GM12878 (cell line): ENCODE measurements around the gene RAP2C. TPM values are rescaled to one million over a fixed set of nuclear protein-coding genes. Genes with fewer than 3 reads are reported as not detected.

Experiments
- ATAC-seq: fragments of 200-7000 bp; cut with Tn5 transposase; 3 replicates; pipeline ENCODE4 v1.9.1; 2020; ENCODE audit warnings: mild to moderate bottlenecking, moderate library complexity
- BruUV-seq: library from RNA; stranded (reverse); fragments of 400-500 nt; replicated peaks from 2 replicates; lab custom pipeline; 2021; lab: Mats Ljungman, UMichigan
- CTCF ChIA-PET: fragments of 300-600 bp; sonication (Branson Sonifier 250); formaldehyde crosslinking; extraction: SDS; loops from one replicate; lab custom pipeline; 2021; ENCODE audit warnings: inconsistent platforms; lab: Yijun Ruan, JAX
- POLR2A ChIA-PET: fragments of 350-600 bp; formaldehyde crosslinking; extraction: SDS; loops from one replicate; lab custom pipeline; 2021; ENCODE audit warnings: inconsistent platforms; lab: Charles Lee
- RAD21 ChIA-PET: fragments of 300-600 bp; sonication (Branson Sonifier 250); formaldehyde crosslinking; loops from one replicate; lab custom pipeline; 2023; ENCODE audit warnings: antibody characterized with exemption; ENCODE audit not compliant: unreplicated experiment; lab: Charles Lee
- SMC1A ChIA-PET: fragments of 300-600 bp; sonication (Branson Sonifier 250); formaldehyde crosslinking; loops from one replicate; lab custom pipeline; 2023; ENCODE audit not compliant: unreplicated experiment, uncharacterized antibody; lab: Charles Lee
- DNase-seq: peaks from one replicate; pipeline ENCODE4 v3.0.0-alpha.2; 2011; ENCODE audit warnings: low read depth, low spot score
- FAIRE-seq: peaks from 3 replicates; lab custom pipeline; 2011; peaks lifted over from hg19 to GRCh38; lab: Jason Lieb, UNC
- H2AFZ ChIP-seq: 2 replicates; pipeline ENCODE4 v1.6.0; 2011; ENCODE audit warnings: low read depth, low read length, control low read depth; ENCODE audit not compliant: control insufficient read depth
- H3K27ac ChIP-seq: 2 replicates; pipeline ENCODE4 v1.5.1; 2011; ENCODE audit warnings: control low read depth; ENCODE audit not compliant: control insufficient read depth, insufficient read depth
- H3K27me3 ChIP-seq, 2 experiments: replicated peaks in 1 of 2; 2 replicates each; pipeline versions ENCODE4 v1.6.0 to v1.6.1; 2011; ENCODE audit warnings: low read length in 1 of 2; ENCODE audit not compliant: control insufficient read depth in 2 of 2, insufficient read depth in 2 of 2
- H3K36me3 ChIP-seq, 2 experiments: 2 replicates each; pipeline ENCODE4 v1.5.1; 2011; ENCODE audit warnings: low read length in 1 of 2; ENCODE audit not compliant: control insufficient read depth in 2 of 2, insufficient read depth in 2 of 2
- H3K4me1 ChIP-seq: 2 replicates; pipeline ENCODE4 v1.6.1; 2011; ENCODE audit warnings: mild to moderate bottlenecking, low read length, moderate library complexity, mixed read lengths; ENCODE audit not compliant: control insufficient read depth, insufficient read depth
- H3K4me2 ChIP-seq: 2 replicates; pipeline ENCODE4 v1.6.0; 2011; ENCODE audit warnings: control low read depth; ENCODE audit not compliant: control insufficient read depth, insufficient read depth
- H3K4me3 ChIP-seq: fragments of 200-600 bp; sonication (generic); 2 replicates; pipeline ENCODE4 v1.5.1; 2016
- H3K79me2 ChIP-seq: 2 replicates; pipeline ENCODE4 v1.6.0; 2011; ENCODE audit warnings: low read length; ENCODE audit not compliant: control insufficient read depth, insufficient read depth
- H3K9ac ChIP-seq: 2 replicates; pipeline ENCODE4 v1.8.0; 2011; ENCODE audit warnings: low read length, control low read depth, mixed read lengths; ENCODE audit not compliant: control insufficient read depth, insufficient read depth
- H3K9me3 ChIP-seq: replicated peaks from 3 replicates; pipeline ENCODE4 v1.5.1; 2011; ENCODE audit warnings: mild to moderate bottlenecking, low read length; ENCODE audit not compliant: control insufficient read depth, insufficient read depth
- H4K20me1 ChIP-seq: 2 replicates; pipeline ENCODE4 v1.6.0; 2011; ENCODE audit not compliant: control insufficient read depth, insufficient read depth
- ATF3 ChIP-seq: IDR thresholded peaks from 2 replicates; pipeline ENCODE4 v1.6.1; 2011; ENCODE audit warnings: low read depth, mild to moderate bottlenecking, low read length, moderate library complexity, borderline replicate concordance; ENCODE audit errors: extremely low read depth
- CHD2 ChIP-seq: IDR thresholded peaks from 2 replicates; pipeline ENCODE4 v1.6.1; 2011; ENCODE audit warnings: low read depth, low read length, improper control_type of control experiment, borderline replicate concordance
- E2F4 ChIP-seq: IDR thresholded peaks from 2 replicates; pipeline ENCODE4 v1.6.1; 2012; ENCODE audit warnings: low read depth, low read length, improper control_type of control experiment
- ETV6 ChIP-seq, 2 experiments: fragments of 450-650 bp in 1 of 2; IDR thresholded peaks in 1 of 2; conservative IDR thresholded peaks in 1 of 2; 2 replicates each; pipeline ENCODE4 v1.6.1; 2014; ENCODE audit warnings: antibody characterized with exemption in 1 of 2, borderline replicate concordance in 1 of 2, low read depth in 1 of 2, mild to moderate bottlenecking in 1 of 2, moderate library complexity in 1 of 2
- HDGF ChIP-seq: fragments of 450-650 bp; IDR thresholded peaks from 2 replicates; pipeline ENCODE4 v1.6.1; 2016; ENCODE audit warnings: antibody characterized with exemption
- JUND ChIP-seq: IDR thresholded peaks from 2 replicates; pipeline ENCODE4 v1.6.1; 2012; ENCODE audit warnings: low read depth, mild to moderate bottlenecking, low read length, improper control_type of control experiment, moderate library complexity
- KLF5 ChIP-seq: fragments of 450-650 bp; IDR thresholded peaks from 2 replicates; pipeline ENCODE4 v1.6.1; 2014; ENCODE audit warnings: mild to moderate bottlenecking; ENCODE audit not compliant: partially characterized antibody
- MEF2A ChIP-seq: IDR thresholded peaks from 2 replicates; pipeline ENCODE4 v1.6.1; 2011; ENCODE audit warnings: low read depth, mild to moderate bottlenecking, low read length, moderate library complexity; ENCODE audit not compliant: insufficient read depth
- MYB ChIP-seq: fragments of 150-350 bp; IDR thresholded peaks from 2 replicates; pipeline ENCODE4 v1.6.1; 2014; ENCODE audit warnings: mild to moderate bottlenecking, low read depth, low read length, borderline replicate concordance
- NFIC ChIP-seq: IDR thresholded peaks from 2 replicates; pipeline ENCODE4 v1.6.1; 2012; ENCODE audit warnings: low read depth, mild to moderate bottlenecking, inconsistent platforms, low read length, moderate library complexity
- NFXL1 ChIP-seq: fragments of 450-650 bp; IDR thresholded peaks from 2 replicates; pipeline ENCODE4 v1.6.1; 2017; ENCODE audit warnings: antibody characterized with exemption, mild to moderate bottlenecking, borderline replicate concordance
- NRF1 ChIP-seq: conservative IDR thresholded peaks from 2 replicates; pipeline ENCODE4 v1.6.1; 2011; ENCODE audit warnings: mild to moderate bottlenecking, low read depth, low read length, improper control_type of control experiment
- PAX5 ChIP-seq: IDR thresholded peaks from 2 replicates; pipeline ENCODE4 v1.6.1; 2011; ENCODE audit warnings: low read depth, low read length, borderline replicate concordance
- STAT3 ChIP-seq: IDR thresholded peaks from 2 replicates; pipeline ENCODE4 v1.6.1; 2011; ENCODE audit warnings: low read depth, low read length, improper control_type of control experiment
- ZZZ3 ChIP-seq: IDR thresholded peaks from 2 replicates; pipeline ENCODE4 v1.6.1; 2011; ENCODE audit warnings: low read depth; ENCODE audit not compliant: control insufficient read depth, insufficient read length
- WGBS: methylation state at CpG from one replicate; pipeline ENCODE4 v1.1.6; 2016; ENCODE audit warnings: low lambda C conversion rate; ENCODE audit not compliant: insufficient replicate concordance, insufficient coverage; ENCODE audit errors: missing lambda C conversion rate; 5-methylcytosine and 5-hydroxymethylcytosine counted together
- in situ Hi-C: fragments of 300-500 bp; cut with MboI; formaldehyde crosslinking; loops from 9 replicates; pipeline ENCODE4 v1.14.3; 2018; ENCODE audit warnings: mixed read lengths
- intact Hi-C: fragments of 100-400 bp; cut with micrococcal nuclease; formaldehyde crosslinking; loops from one replicate; pipeline ENCODE4 v1.14.2; 2022; ENCODE audit not compliant: unreplicated experiment
- polyA plus RNA-seq, 11 experiments: library from polyadenylated mRNA; depleted of rRNA in 4 of 11; unstranded in 6 of 11; stranded (reverse) in 5 of 11; fragments of >200 nt; fragmentation: Nextera tagmentation in 4 of 11; fragmentation: Illumina TruSeq in 1 of 11; extraction: Ambion mirVana in 4 of 11; extraction: Trizol in 1 of 11; gene quantifications; 1 replicate in 1 of 11; 2 replicates in 10 of 11; pipeline versions ENCODE4 v1.2.1 to v1.2.3, GENCODE V29; 2011 to 2016; ENCODE audit warnings: inconsistent platforms in 2 of 11, missing spikeins in 2 of 11, low read depth in 1 of 11
- total RNA-seq, 4 experiments: library from RNA; depleted of rRNA in 3 of 4; stranded (reverse); fragments of >200 nt in 3 of 4; fragmentation: Illumina TruSeq in 1 of 4; extraction: Trizol in 1 of 4; gene quantifications; 2 replicates each; pipeline versions ENCODE4 v1.2.1 to v1.2.3, GENCODE V29; 2013 to 2021
- TF ChIP-seq, protein P1 (sequence below): IDR thresholded peaks from 2 replicates; pipeline ENCODE4 v1.6.1; 2012; ENCODE audit warnings: low read depth, low read length, improper control_type of control experiment
- TF ChIP-seq, protein P2 (sequence below): fragments of 450-650 bp; IDR thresholded peaks from 2 replicates; pipeline ENCODE4 v1.6.1; 2014; ENCODE audit warnings: mild to moderate bottlenecking

The RAP2C gene
- total and polyA plus RNA-seq, 10 of the 15 experiments (the other 5 are each of a cell fraction or from before 2014, with no cell fraction given): 17.1 to 32.1 (median 25.4) TPM

GRCh38 chrX:132206259-132206658 is 13.0 kb downstream of the RAP2C start:
- no peak overlapping the region for H3K27ac ChIP-seq
- no peaks in the 10 kb centered on the region for H3K9me3 ChIP-seq
- ChIA-PET POLR2A (no interaction called here), RAD21 (interaction anchor here (1.6 kb wide), 2 partner anchors 37 to 378 kb away, joined by 3 read pairs; no protein-coding TSS in a partner anchor), CTCF (interaction anchor here (1.7 to 3.3 kb wide), 2 partner anchors 13 to 114 kb away, joined by 6 to 7 read pairs; partner anchors contain the start of gene RAP2C), SMC1A (interaction anchor here (0.7 to 4.0 kb wide), 3 partner anchors 11 to 55 kb away, joined by 3 to 17 read pairs (median 3); partner anchors contain the start of gene RAP2C)
- H3K79me2 ChIP-seq: peaks cover 4% of the 10 kb centered on the region
- TF ChIP-seq, protein P1, sequence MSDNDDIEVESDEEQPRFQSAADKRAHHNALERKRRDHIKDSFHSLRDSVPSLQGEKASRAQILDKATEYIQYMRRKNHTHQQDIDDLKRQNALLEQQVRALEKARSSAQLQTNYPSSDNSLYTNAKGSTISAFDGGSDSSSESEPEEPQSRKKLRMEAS: no peak
- TF ChIP-seq ETV6 (conservative IDR thresholded peaks at IDR 0.05 in 1 of 2, IDR thresholded peaks at IDR 0.05 in 1 of 2; ENCODE audit: borderline replicate concordance in 1 of 2, low read depth in 1 of 2) (no peak), NFXL1 (no peak), MEF2A (no peak), NRF1 (no peak), NFIC (no peak), ZZZ3 (no peak), E2F4 (no peak), HDGF (no peak), STAT3 (no peak), PAX5 (no peak), ATF3 (no peak), KLF5 (no peak), MYB (no peak), JUND (no peak), CHD2 (no peak)
- TF ChIP-seq, protein P2, sequence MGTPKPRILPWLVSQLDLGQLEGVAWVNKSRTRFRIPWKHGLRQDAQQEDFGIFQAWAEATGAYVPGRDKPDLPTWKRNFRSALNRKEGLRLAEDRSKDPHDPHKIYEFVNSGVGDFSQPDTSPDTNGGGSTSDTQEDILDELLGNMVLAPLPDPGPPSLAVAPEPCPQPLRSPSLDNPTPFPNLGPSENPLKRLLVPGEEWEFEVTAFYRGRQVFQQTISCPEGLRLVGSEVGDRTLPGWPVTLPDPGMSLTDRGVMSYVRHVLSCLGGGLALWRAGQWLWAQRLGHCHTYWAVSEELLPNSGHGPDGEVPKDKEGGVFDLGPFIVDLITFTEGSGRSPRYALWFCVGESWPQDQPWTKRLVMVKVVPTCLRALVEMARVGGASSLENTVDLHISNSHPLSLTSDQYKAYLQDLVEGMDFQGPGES: no peak
- no peak overlapping the region for H3K4me2 ChIP-seq
- H3K36me3 ChIP-seq: no peaks in the 10 kb centered on the region; a peak in 1 of 4 replicates
- intact Hi-C loops: no loop called here
- no peaks in the 10 kb centered on the region for H3K27me3 ChIP-seq
- H3K9ac ChIP-seq: no peak overlapping the region
- no peak for DNase-seq
- in situ Hi-C loops: no loop called here
- 61% methylated on average over 5 of the region's 5 CpGs for WGBS
- no peak overlapping the region for H2AFZ ChIP-seq
- no TSS peak for BruUV-seq
- FAIRE-seq: no peak
- ATAC-seq: no peak
- no peaks in the 10 kb centered on the region for H3K4me1 ChIP-seq
- no peak overlapping the region for H3K4me3 ChIP-seq
- H4K20me1 ChIP-seq: no peaks in the 10 kb centered on the region
